Measurements from ENCODE around the gene NAPB.

DNA sequence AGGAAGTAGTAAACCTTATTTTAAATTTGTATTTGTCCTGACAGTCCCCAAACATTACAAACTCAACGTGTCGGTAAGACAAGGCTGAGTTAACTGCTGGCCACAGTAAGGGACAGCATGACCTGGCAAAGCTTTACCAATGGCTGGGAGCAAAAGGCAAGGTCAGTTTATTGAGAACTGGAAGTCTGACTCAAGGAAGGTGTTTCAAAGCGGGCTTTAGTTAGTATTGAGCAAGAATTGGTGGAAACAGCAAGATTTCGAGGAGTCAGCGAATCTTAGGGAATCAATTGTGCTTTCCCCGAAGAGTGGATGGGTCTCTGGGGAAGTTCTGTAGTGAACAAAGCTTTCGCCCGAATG lies 60.2 kb downstream of the NAPB start:
- TF ChIP-seq POLR2A (IDR thresholded peaks at IDR 0.05; ENCODE audit: low read depth, low read length) = no peak
- TF ChIP-seq RAD21 (IDR thresholded peaks at IDR 0.05; ENCODE audit: insufficient read depth, low read depth, low read length) = no peak
- no peak for TF ChIP-seq YBX1 (IDR thresholded peaks at IDR 0.05)
- no peak for TF ChIP-seq MXI1 (IDR thresholded peaks at IDR 0.05; ENCODE audit: low read depth, low read length)
- TF ChIP-seq PAX8 (IDR thresholded peaks at IDR 0.05) = no peak
- no peak for TF ChIP-seq EZH2 (IDR thresholded peaks at IDR 0.05; ENCODE audit: borderline replicate concordance, control insufficient read depth, low read depth, low read length)
- no peak for TF ChIP-seq ATF7 (IDR thresholded peaks at IDR 0.05; ENCODE audit: low read depth)
- TF ChIP-seq BRCA1 (IDR thresholded peaks at IDR 0.05; ENCODE audit: low read depth, low read length) = no peak
- TF ChIP-seq RELA (IDR thresholded peaks at IDR 0.05; ENCODE audit: borderline replicate concordance, partially characterized antibody) = no peak
- TF ChIP-seq PML (IDR thresholded peaks at IDR 0.05; ENCODE audit: low read length) = no peak; the same call in 1 of the 2 replicates

Measured in GM12878 (cell line).